AG04450 (cell line): ENCODE measurements around the gene GMDS. TPM values are rescaled to one million over a fixed set of nuclear protein-coding genes. Genes with fewer than 3 reads are reported as not detected.

Source experiments
- CTCF ChIA-PET: fragments of 300-600, 350-600 bp; formaldehyde crosslinking; extraction: SDS; loops from one replicate; lab custom pipeline; 2022; ENCODE audit warnings: antibody characterized with exemption, inconsistent platforms; lab: Charles Lee
- POLR2A ChIA-PET: fragments of 350-600 bp; formaldehyde crosslinking; extraction: SDS; loops from one replicate; lab custom pipeline; 2021; ENCODE audit warnings: antibody characterized with exemption, inconsistent platforms; lab: Yijun Ruan, JAX
- DNase-seq: peaks from one replicate; pipeline ENCODE4 v3.0.0-alpha.2; 2011; ENCODE audit warnings: low read depth, low spot score
- H3K27ac ChIP-seq: one replicate; pipeline ENCODE4 v1.5.1; 2012; ENCODE audit warnings: low read depth, low read length, control low read depth
- H3K27me3 ChIP-seq: one replicate; pipeline ENCODE4 v1.6.0; 2012; ENCODE audit warnings: low read length; ENCODE audit not compliant: control insufficient read depth, insufficient read depth
- H3K4me3 ChIP-seq: 2 replicates; pipeline ENCODE4 v1.5.1; 2011; ENCODE audit warnings: mild to moderate bottlenecking, low read depth, low read length, control low read depth
- H3K9me3 ChIP-seq: 2 replicates; pipeline ENCODE4 v1.5.1; 2012; ENCODE audit warnings: low read length; ENCODE audit not compliant: control insufficient read depth, insufficient read depth
- polyA plus RNA-seq: library from polyadenylated mRNA; depleted of rRNA; stranded (reverse); fragments of >200 nt; gene quantifications from 2 replicates; pipeline ENCODE4 v1.2.3, GENCODE V29; 2011
- TF ChIP-seq, protein P1 (sequence below): IDR thresholded peaks from 2 replicates; pipeline ENCODE4 v1.5.1; 2011; ENCODE audit warnings: low read depth, low read length, control low read depth, inconsistent platforms

The GMDS gene
- polyA plus RNA-seq, 1 experiment, result 26.4 TPM

DNA sequence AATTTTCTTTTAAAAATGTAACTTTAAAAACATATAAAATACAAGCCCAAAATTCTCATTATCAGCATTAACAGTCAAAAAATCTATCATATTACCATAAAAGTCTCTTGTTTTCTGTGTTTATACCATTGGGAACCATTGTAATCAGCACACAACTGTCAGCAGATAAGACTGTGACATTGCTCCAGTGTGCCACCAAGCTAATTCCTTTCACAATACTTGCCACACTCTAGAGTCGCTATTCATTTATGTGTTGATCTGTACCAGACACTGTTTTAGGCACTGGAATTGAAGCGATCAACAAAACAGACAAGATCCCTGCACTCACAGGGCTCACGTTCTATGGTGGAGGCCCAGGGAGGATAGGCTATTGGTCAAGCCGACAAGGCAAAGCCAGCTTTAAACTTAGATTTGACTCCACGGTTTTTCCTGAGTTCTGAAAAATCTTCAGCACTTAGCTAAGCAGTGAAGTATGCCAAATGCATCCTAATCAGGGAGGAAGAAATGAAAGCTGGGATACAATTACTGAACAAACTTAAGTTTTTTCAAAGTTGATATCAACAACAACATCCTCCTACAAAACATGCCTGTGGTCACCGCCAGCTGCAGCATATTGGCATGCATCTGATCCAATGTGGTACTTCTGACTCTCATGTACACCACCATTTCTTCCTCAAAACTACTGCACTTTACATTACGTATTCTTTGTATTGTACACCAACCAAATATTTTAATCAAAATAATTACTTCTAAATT lies 60.5 kb downstream of the GMDS start:
- TF ChIP-seq, protein P1, sequence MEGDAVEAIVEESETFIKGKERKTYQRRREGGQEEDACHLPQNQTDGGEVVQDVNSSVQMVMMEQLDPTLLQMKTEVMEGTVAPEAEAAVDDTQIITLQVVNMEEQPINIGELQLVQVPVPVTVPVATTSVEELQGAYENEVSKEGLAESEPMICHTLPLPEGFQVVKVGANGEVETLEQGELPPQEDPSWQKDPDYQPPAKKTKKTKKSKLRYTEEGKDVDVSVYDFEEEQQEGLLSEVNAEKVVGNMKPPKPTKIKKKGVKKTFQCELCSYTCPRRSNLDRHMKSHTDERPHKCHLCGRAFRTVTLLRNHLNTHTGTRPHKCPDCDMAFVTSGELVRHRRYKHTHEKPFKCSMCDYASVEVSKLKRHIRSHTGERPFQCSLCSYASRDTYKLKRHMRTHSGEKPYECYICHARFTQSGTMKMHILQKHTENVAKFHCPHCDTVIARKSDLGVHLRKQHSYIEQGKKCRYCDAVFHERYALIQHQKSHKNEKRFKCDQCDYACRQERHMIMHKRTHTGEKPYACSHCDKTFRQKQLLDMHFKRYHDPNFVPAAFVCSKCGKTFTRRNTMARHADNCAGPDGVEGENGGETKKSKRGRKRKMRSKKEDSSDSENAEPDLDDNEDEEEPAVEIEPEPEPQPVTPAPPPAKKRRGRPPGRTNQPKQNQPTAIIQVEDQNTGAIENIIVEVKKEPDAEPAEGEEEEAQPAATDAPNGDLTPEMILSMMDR, result no peak
- ChIA-PET CTCF (no interaction called here), POLR2A (no interaction called here)
- no peak overlapping the region for H3K27ac ChIP-seq
- H3K27me3 ChIP-seq, result no peaks in the 10 kb centered on the region
- no peaks in the 10 kb centered on the region for H3K9me3 ChIP-seq
- DNase-seq, result no peak
- no peak overlapping the region for H3K4me3 ChIP-seq

DNA sequence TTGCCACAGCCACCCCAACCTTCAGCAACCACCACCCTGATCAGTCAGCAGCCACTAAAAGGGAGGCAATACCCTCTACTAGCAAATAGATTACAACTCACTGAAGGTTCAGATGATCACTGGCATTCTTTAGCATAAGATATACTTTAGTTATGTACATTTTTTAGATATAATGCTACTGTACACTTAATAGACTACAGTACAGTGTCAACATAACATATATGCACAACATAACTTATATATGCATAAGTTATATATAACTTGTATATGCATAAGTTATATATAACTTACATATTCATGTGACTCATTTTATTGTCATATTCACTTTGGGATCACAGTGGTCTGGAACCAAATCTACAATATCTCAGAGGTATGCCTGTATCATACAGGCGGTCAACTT lies 61.7 kb downstream of the GMDS start:
- H3K4me3 ChIP-seq, result no peak overlapping the region
- no peaks in the 10 kb centered on the region for H3K27me3 ChIP-seq
- no peaks in the 10 kb centered on the region for H3K9me3 ChIP-seq
- H3K27ac ChIP-seq, result no peak overlapping the region
- TF ChIP-seq, protein P1, result no peak
- POLR2A ChIA-PET, result no interaction called here
- CTCF ChIA-PET, result no interaction called here
- DNase-seq, result no peak

DNA sequence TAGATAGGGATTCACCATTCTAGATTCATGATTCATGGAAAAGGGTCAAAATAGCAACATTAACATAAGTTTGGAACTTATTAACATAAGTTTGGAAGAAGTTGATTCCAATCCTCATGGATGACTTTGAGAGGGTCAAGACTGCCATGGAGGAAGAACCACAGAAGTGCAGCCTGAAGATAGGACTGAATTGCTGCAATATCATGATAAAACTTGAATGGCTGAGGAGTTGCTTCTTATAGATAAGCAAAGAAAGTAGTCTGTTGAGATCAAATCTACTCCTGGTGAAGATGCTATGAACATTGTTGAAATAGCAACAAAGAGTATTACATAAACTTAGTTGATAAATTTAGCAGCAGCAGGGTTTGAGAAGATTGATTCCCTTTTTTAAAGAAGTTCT lies 62.2 kb downstream of the GMDS start:
- no peak overlapping the region for H3K4me3 ChIP-seq
- TF ChIP-seq, protein P1, result no peak
- ChIA-PET CTCF (interaction anchor here (1.2 kb wide), 1 partner anchor 79 kb away, joined by 3 read pairs; no protein-coding TSS in a partner anchor), POLR2A (no interaction called here)
- no peaks in the 10 kb centered on the region for H3K27me3 ChIP-seq
- no peak for DNase-seq
- no peaks in the 10 kb centered on the region; the same call in 1 of the 2 replicates for H3K9me3 ChIP-seq
- no peak overlapping the region for H3K27ac ChIP-seq

DNA sequence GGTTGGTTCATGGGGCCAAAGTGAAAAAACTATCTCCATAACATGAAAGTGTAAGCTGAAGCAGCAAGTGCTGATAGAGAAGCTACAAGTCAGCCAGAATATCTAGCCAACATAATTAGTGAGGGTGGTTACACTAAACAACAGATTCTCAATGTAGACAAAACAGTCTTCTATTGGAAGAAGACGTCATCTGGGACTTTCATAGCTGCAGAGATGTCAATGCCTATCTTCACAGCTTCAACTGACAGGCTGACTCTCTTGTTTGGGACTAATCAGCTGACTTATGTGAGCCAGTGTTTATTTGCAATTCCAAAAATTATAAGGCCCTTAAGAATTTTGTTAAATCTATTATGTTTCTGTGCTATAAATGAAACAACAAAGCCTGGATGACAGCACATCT lies 63.2 kb downstream of the GMDS start:
- DNase-seq, result no peak
- Histone ChIP-seq H3K27ac (no peak overlapping the region), H3K27me3 (no peaks in the 10 kb centered on the region), H3K9me3 (no peaks in the 10 kb centered on the region; the same call in 1 of the 2 replicates), H3K4me3 (no peak overlapping the region)
- TF ChIP-seq, protein P1, result no peak
- ChIA-PET CTCF (interaction anchor here (1.2 kb wide), 1 partner anchor 78 kb away, joined by 3 read pairs; no protein-coding TSS in a partner anchor), POLR2A (no interaction called here)

DNA sequence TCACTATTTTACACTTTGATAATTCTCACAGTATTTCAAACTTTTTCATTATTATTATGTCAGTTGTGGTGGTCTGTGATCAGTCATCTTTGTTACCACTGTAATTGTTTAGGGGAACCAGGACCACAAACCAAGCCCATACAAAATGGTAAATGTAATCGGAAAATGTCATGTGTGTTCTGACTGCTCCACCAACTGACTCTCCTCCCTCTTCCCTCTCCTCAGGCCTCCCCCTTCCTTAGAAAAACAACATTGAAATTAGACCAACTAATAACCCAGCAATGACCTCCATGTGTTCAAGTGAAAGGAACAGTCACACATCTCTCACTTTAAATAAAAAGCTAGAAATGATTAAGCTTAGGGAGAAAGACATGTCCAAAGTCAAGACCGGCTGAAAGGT lies 63.8 kb downstream of the GMDS start:
- TF ChIP-seq, protein P1, result no peak
- DNase-seq, result no peak
- H3K27me3 ChIP-seq, result no peaks in the 10 kb centered on the region
- no peaks in the 10 kb centered on the region; the same call in 1 of the 2 replicates for H3K9me3 ChIP-seq
- POLR2A ChIA-PET, result no interaction called here
- CTCF ChIA-PET, result no interaction called here
- no peak overlapping the region for H3K27ac ChIP-seq
- no peak overlapping the region for H3K4me3 ChIP-seq
